Measurements from ENCODE around the gene NUMBL. TPM values are rescaled to one million over a fixed set of nuclear protein-coding genes. Genes with fewer than 3 reads are reported as not detected.

The NUMBL gene
- total and polyA plus RNA-seq, 9 of the 15 experiments (the other 6 are each of a cell fraction or from before 2014, with no cell fraction given) = 0.39 to 38.6 (median 6.6) TPM

DNA sequence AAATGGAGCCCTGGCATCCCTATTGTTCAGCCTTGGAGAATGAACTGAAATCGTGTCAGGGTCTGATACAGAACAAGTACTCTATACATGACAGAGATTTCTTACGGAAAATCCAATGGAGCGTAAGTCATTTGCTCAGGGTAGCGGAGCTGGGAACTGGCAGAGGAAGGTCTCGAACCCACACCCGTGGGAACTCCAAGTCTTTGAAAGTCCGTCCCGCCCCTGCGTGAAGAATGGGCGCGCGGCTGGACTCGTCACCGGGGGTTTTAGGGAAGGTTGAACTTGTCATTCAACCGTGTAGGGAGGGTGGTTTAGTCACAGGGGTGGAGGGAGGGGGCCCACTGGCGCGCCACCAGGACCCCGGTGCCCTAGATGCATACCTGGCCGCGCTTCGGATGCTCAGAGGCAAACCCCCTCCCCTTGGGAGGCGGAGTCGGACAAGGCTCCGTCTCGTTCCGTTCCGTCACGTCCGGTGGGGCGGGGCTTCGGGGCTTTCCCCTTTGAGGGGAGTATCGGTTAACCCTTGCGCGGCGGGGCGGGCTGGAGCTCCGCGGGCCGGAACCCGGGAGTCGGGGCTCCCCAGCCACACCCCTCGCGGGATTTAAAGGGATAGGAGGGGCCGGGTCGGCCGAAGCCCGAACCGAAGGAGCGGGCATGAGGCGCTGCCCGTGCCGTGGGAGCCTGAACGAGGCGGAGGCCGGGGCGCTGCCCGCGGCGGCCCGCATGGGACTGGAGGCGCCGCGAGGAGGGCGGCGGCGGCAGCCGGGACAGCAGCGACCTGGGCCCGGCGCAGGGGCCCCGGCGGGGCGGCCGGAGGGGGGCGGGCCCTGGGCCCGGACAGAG is 26.3 kb upstream of the NUMBL start, which contains the start of the genes COQ8B and ITPKC (continued):
- TF ChIP-seq ZNF224 (CRISPR knock-in tag; IDR thresholded peaks at IDR 0.05) (no peak), TRIM28 (IDR thresholded peaks at IDR 0.05) (no peak), ZNF384 (IDR thresholded peaks at IDR 0.05; ENCODE audit: low read depth, low read length) (no peak), RFX1 (IDR thresholded peaks at IDR 0.05) (no peak), KLF1 (tag; IDR thresholded peaks at IDR 0.05) (0 out of 2 replicates have a peak, but pooled peaks have one; percentile 51), ZFP1 (CRISPR knock-in tag; IDR thresholded peaks at IDR 0.05) (no peak), ETV5 (CRISPR knock-in tag; IDR thresholded peaks at IDR 0.05; ENCODE audit: low read depth) (no peak), HNRNPK (IDR thresholded peaks at IDR 0.05; ENCODE audit: low read depth, low read length, poor library complexity, severe bottlenecking) (no peak), ESRRA (IDR thresholded peaks at IDR 0.05; ENCODE audit: borderline replicate concordance, low read depth) (peak; percentile 39; the same call in 1 of the 2 replicates), SMARCE1 (IDR thresholded peaks at IDR 0.05) (no peak), ZNF551 (CRISPR knock-in tag; IDR thresholded peaks at IDR 0.05) (no peak)
- TF ChIP-seq, protein P1, sequence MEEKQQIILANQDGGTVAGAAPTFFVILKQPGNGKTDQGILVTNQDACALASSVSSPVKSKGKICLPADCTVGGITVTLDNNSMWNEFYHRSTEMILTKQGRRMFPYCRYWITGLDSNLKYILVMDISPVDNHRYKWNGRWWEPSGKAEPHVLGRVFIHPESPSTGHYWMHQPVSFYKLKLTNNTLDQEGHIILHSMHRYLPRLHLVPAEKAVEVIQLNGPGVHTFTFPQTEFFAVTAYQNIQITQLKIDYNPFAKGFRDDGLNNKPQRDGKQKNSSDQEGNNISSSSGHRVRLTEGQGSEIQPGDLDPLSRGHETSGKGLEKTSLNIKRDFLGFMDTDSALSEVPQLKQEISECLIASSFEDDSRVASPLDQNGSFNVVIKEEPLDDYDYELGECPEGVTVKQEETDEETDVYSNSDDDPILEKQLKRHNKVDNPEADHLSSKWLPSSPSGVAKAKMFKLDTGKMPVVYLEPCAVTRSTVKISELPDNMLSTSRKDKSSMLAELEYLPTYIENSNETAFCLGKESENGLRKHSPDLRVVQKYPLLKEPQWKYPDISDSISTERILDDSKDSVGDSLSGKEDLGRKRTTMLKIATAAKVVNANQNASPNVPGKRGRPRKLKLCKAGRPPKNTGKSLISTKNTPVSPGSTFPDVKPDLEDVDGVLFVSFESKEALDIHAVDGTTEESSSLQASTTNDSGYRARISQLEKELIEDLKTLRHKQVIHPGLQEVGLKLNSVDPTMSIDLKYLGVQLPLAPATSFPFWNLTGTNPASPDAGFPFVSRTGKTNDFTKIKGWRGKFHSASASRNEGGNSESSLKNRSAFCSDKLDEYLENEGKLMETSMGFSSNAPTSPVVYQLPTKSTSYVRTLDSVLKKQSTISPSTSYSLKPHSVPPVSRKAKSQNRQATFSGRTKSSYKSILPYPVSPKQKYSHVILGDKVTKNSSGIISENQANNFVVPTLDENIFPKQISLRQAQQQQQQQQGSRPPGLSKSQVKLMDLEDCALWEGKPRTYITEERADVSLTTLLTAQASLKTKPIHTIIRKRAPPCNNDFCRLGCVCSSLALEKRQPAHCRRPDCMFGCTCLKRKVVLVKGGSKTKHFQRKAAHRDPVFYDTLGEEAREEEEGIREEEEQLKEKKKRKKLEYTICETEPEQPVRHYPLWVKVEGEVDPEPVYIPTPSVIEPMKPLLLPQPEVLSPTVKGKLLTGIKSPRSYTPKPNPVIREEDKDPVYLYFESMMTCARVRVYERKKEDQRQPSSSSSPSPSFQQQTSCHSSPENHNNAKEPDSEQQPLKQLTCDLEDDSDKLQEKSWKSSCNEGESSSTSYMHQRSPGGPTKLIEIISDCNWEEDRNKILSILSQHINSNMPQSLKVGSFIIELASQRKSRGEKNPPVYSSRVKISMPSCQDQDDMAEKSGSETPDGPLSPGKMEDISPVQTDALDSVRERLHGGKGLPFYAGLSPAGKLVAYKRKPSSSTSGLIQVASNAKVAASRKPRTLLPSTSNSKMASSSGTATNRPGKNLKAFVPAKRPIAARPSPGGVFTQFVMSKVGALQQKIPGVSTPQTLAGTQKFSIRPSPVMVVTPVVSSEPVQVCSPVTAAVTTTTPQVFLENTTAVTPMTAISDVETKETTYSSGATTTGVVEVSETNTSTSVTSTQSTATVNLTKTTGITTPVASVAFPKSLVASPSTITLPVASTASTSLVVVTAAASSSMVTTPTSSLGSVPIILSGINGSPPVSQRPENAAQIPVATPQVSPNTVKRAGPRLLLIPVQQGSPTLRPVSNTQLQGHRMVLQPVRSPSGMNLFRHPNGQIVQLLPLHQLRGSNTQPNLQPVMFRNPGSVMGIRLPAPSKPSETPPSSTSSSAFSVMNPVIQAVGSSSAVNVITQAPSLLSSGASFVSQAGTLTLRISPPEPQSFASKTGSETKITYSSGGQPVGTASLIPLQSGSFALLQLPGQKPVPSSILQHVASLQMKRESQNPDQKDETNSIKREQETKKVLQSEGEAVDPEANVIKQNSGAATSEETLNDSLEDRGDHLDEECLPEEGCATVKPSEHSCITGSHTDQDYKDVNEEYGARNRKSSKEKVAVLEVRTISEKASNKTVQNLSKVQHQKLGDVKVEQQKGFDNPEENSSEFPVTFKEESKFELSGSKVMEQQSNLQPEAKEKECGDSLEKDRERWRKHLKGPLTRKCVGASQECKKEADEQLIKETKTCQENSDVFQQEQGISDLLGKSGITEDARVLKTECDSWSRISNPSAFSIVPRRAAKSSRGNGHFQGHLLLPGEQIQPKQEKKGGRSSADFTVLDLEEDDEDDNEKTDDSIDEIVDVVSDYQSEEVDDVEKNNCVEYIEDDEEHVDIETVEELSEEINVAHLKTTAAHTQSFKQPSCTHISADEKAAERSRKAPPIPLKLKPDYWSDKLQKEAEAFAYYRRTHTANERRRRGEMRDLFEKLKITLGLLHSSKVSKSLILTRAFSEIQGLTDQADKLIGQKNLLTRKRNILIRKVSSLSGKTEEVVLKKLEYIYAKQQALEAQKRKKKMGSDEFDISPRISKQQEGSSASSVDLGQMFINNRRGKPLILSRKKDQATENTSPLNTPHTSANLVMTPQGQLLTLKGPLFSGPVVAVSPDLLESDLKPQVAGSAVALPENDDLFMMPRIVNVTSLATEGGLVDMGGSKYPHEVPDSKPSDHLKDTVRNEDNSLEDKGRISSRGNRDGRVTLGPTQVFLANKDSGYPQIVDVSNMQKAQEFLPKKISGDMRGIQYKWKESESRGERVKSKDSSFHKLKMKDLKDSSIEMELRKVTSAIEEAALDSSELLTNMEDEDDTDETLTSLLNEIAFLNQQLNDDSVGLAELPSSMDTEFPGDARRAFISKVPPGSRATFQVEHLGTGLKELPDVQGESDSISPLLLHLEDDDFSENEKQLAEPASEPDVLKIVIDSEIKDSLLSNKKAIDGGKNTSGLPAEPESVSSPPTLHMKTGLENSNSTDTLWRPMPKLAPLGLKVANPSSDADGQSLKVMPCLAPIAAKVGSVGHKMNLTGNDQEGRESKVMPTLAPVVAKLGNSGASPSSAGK (IDR thresholded peaks at IDR 0.05) = no peak
- TF ChIP-seq, protein P2, sequence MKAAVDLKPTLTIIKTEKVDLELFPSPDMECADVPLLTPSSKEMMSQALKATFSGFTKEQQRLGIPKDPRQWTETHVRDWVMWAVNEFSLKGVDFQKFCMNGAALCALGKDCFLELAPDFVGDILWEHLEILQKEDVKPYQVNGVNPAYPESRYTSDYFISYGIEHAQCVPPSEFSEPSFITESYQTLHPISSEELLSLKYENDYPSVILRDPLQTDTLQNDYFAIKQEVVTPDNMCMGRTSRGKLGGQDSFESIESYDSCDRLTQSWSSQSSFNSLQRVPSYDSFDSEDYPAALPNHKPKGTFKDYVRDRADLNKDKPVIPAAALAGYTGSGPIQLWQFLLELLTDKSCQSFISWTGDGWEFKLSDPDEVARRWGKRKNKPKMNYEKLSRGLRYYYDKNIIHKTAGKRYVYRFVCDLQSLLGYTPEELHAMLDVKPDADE (conservative IDR thresholded peaks at IDR 0.05; ENCODE audit: control insufficient read depth, low read depth, low read length) = peak; percentile 84
- TF ChIP-seq, protein P3, sequence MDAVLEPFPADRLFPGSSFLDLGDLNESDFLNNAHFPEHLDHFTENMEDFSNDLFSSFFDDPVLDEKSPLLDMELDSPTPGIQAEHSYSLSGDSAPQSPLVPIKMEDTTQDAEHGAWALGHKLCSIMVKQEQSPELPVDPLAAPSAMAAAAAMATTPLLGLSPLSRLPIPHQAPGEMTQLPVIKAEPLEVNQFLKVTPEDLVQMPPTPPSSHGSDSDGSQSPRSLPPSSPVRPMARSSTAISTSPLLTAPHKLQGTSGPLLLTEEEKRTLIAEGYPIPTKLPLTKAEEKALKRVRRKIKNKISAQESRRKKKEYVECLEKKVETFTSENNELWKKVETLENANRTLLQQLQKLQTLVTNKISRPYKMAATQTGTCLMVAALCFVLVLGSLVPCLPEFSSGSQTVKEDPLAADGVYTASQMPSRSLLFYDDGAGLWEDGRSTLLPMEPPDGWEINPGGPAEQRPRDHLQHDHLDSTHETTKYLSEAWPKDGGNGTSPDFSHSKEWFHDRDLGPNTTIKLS (IDR thresholded peaks at IDR 0.05; ENCODE audit: borderline replicate concordance, low read depth) = no peak

Measured in K562 (cell line).